HepG2 (cell line): Measurements from ENCODE around the gene KDM2B. TPM values are rescaled to one million over a fixed set of nuclear protein-coding genes. Genes with fewer than 3 reads are reported as not detected.

Source experiments
- ARID2 ChIP-seq: sonication (generic); formaldehyde crosslinking; IDR thresholded peaks from 2 replicates; pipeline ENCODE4 v1.8.1; 2022; ENCODE audit warnings: mild to moderate bottlenecking, missing genetic modification reagents, borderline replicate concordance
- CAMTA2 ChIP-seq: sonication (generic); formaldehyde crosslinking; IDR thresholded peaks from 2 replicates; pipeline ENCODE4 v1.4.0; 2020; ENCODE audit warnings: mild to moderate bottlenecking, missing genetic modification reagents, borderline replicate concordance
- CREM ChIP-seq, 2 experiments: sonication (generic) in 1 of 2; formaldehyde crosslinking in 1 of 2; IDR thresholded peaks; 2 replicates each; pipeline versions ENCODE4 v1.4.0 to v1.6.1; 2016 to 2020; ENCODE audit warnings: antibody characterized with exemption in 1 of 2, mild to moderate bottlenecking in 1 of 2, missing genetic modification reagents in 1 of 2
- EZH2 ChIP-seq: conservative IDR thresholded peaks from 2 replicates; pipeline ENCODE4 v1.6.1; 2012; ENCODE audit warnings: mild to moderate bottlenecking, low read depth, low read length, moderate library complexity
- FLYWCH1 ChIP-seq: sonication (generic); formaldehyde crosslinking; IDR thresholded peaks from 2 replicates; pipeline ENCODE4 v1.8.1; 2023; ENCODE audit warnings: mild to moderate bottlenecking, missing genetic modification reagents
- HBP1 ChIP-seq: IDR thresholded peaks from 2 replicates; pipeline ENCODE4 v1.6.1; 2016; ENCODE audit warnings: low read depth, control low read depth
- HMG20B ChIP-seq: conservative IDR thresholded peaks from 2 replicates; pipeline ENCODE4 v1.6.1; 2016; ENCODE audit warnings: missing genetic modification reagents, missing compliant biosample characterization
- IKZF1 ChIP-seq: fragments of 450-650 bp; IDR thresholded peaks from 2 replicates; pipeline ENCODE4 v1.7.1; 2016
- MIER3 ChIP-seq: IDR thresholded peaks from 2 replicates; pipeline ENCODE4 v1.6.1; 2016; ENCODE audit warnings: missing compliant biosample characterization, borderline replicate concordance
- NFIC ChIP-seq: IDR thresholded peaks from 2 replicates; pipeline ENCODE4 v1.6.1; 2012; ENCODE audit warnings: mild to moderate bottlenecking, low read length, inconsistent platforms
- NFYB ChIP-seq: sonication (generic); formaldehyde crosslinking; IDR thresholded peaks from 2 replicates; pipeline ENCODE4 v1.4.0; 2020; ENCODE audit warnings: missing genetic modification reagents
- NR2F1 ChIP-seq, 2 experiments: fragments of 450-650 bp in 1 of 2; formaldehyde crosslinking in 1 of 2; IDR thresholded peaks; 2 replicates each; pipeline versions ENCODE4 v1.5.0 to v1.6.1; 2016 to 2020; ENCODE audit warnings: mild to moderate bottlenecking in 1 of 2, missing compliant biosample characterization in 1 of 2, missing genetic modification reagents in 1 of 2, moderate library complexity in 1 of 2
- SAFB2 ChIP-seq: sonication (generic); formaldehyde crosslinking; IDR thresholded peaks from 2 replicates; pipeline ENCODE4 v1.5.1; 2020; ENCODE audit warnings: missing genetic modification reagents, low read depth, mild to moderate bottlenecking, borderline replicate concordance
- SKI ChIP-seq: fragments of 450-650 bp; IDR thresholded peaks from one replicate; pipeline ENCODE4 v1.6.1; 2018; ENCODE audit warnings: mild to moderate bottlenecking; ENCODE audit not compliant: partially characterized antibody
- STAG1 ChIP-seq: sonication (generic); formaldehyde crosslinking; IDR thresholded peaks from 2 replicates; pipeline ENCODE4 v1.4.0; 2020; ENCODE audit warnings: missing genetic modification reagents
- ZNF20 ChIP-seq: sonication (generic); formaldehyde crosslinking; IDR thresholded peaks from 2 replicates; pipeline ENCODE4 v1.4.0; 2020; ENCODE audit warnings: mild to moderate bottlenecking, moderate library complexity, missing genetic modification reagents
- ZNF207 ChIP-seq: fragments of 450-650 bp; IDR thresholded peaks from 2 replicates; pipeline ENCODE4 v1.6.1; 2016; ENCODE audit warnings: antibody characterized with exemption, borderline replicate concordance
- ZNF354B ChIP-seq: sonication (generic); formaldehyde crosslinking; IDR thresholded peaks from 2 replicates; pipeline ENCODE4 v1.8.0; 2022; ENCODE audit warnings: mild to moderate bottlenecking, missing genetic modification reagents
- ZNF577 ChIP-seq: sonication (generic); formaldehyde crosslinking; IDR thresholded peaks from 2 replicates; pipeline ENCODE4 v1.4.0; 2020; ENCODE audit warnings: mild to moderate bottlenecking, low read depth, missing genetic modification reagents, borderline replicate concordance
- polyA plus RNA-seq, 8 experiments: library from polyadenylated mRNA; depleted of rRNA in 3 of 8; stranded (reverse) in 7 of 8; unstranded in 1 of 8; fragments of >200 nt; fragmentation: Illumina TruSeq in 4 of 8; extraction: Trizol in 4 of 8; gene quantifications; 2 replicates each; pipeline versions ENCODE4 v1.2.1 to v1.2.3, GENCODE V29; 2011 to 2016; ENCODE audit warnings: low read depth in 4 of 8, missing spikeins in 1 of 8, mixed read lengths in 1 of 8; ENCODE audit not compliant: insufficient read depth in 1 of 8
- total RNA-seq, 5 experiments: library from RNA; depleted of rRNA; stranded (reverse); fragments of >200 nt; fragmentation: Illumina TruSeq; extraction: Trizol; gene quantifications; 2 replicates each; pipeline ENCODE4 v1.2.3, GENCODE V29; 2016; ENCODE audit warnings: low read depth in 1 of 5
- TF ChIP-seq, protein P1 (sequence below): sonication (generic); formaldehyde crosslinking; IDR thresholded peaks from 2 replicates; pipeline ENCODE4 v1.5.1; 2020; ENCODE audit warnings: mild to moderate bottlenecking, missing genetic modification reagents, borderline replicate concordance
- TF ChIP-seq, protein P2 (sequence below): sonication (generic); formaldehyde crosslinking; IDR thresholded peaks from 2 replicates; pipeline ENCODE4 v1.8.1; 2023; ENCODE audit warnings: mild to moderate bottlenecking, missing genetic modification reagents, borderline replicate concordance
- TF ChIP-seq, protein P3 (sequence below): sonication (generic); formaldehyde crosslinking; IDR thresholded peaks from 2 replicates; pipeline ENCODE4 v1.8.0; 2022; ENCODE audit warnings: mild to moderate bottlenecking, missing genetic modification reagents, moderate library complexity
- TF ChIP-seq, protein P4 (sequence below): sonication (generic); formaldehyde crosslinking; IDR thresholded peaks from 2 replicates; pipeline ENCODE4 v1.4.0; 2020; ENCODE audit warnings: missing genetic modification reagents

The KDM2B gene
- total and polyA plus RNA-seq, 2 of the 13 experiments (the other 11 are each of a cell fraction or from before 2014, with no cell fraction given), result 17.5 to 26.1 TPM

DNA sequence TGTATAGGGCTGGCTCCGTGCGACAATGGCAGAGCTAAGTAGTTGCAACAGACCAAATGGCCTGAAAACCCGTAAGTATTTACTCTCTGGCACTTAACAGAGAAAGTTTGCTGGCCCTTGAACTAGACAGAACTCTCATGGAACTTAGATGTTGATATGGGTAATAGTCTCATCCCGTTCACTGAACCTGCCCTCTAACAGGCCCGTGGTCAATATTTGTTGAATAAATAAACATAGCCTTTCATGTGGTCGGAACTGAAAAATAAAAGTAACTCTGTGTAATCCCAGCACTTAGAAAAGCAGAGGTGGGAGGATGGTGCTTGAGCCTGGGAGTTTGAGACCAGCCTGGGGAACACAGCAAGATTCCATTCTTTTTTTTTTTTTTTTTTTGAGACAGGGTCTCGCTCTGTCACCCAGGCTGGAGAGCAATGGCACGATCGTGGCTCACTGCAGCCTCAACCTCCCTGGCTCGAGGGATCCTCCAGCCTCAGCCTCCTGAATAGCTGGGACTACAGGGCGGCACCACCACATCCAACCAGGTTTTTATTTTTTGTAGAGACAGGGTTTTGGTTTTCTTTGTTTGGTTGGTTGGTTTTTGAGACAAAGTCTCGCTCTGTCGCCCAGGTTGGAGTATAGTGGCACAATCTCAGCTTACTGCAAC lies 29.7 kb downstream of the KDM2B start (continued):
- TF ChIP-seq ZNF207 (no peak), ZNF20 (CRISPR knock-in tag) (no peak), CAMTA2 (CRISPR knock-in tag) (no peak), IKZF1 (no peak), HBP1 (no peak; the same call in 1 of the 2 replicates), NR2F1 (CRISPR knock-in tag; IDR thresholded peaks at IDR 0.05) (peak; percentile 47 to 87; a peak in 3 of 4 replicates), ZNF354B (no peak), SAFB2 (CRISPR knock-in tag) (no peak; the same call in 1 of the 2 replicates), NFIC (peak; percentile 95), NFYB (CRISPR knock-in tag) (no peak), CREM (IDR thresholded peaks at IDR 0.05) (peak; percentile 95), CREM (CRISPR knock-in tag; IDR thresholded peaks at IDR 0.05) (no peak), MIER3 (CRISPR knock-in tag) (peak; percentile 76; the same call in 1 of the 2 replicates), ZNF577 (no peak), FLYWCH1 (CRISPR knock-in tag) (no peak), EZH2 (no peak), ARID2 (no peak), HMG20B (CRISPR knock-in tag) (peak; percentile 94), SKI (peak; percentile 98), STAG1 (CRISPR knock-in tag) (peak; percentile 22; the same call in 1 of the 2 replicates)
- TF ChIP-seq, protein P1, sequence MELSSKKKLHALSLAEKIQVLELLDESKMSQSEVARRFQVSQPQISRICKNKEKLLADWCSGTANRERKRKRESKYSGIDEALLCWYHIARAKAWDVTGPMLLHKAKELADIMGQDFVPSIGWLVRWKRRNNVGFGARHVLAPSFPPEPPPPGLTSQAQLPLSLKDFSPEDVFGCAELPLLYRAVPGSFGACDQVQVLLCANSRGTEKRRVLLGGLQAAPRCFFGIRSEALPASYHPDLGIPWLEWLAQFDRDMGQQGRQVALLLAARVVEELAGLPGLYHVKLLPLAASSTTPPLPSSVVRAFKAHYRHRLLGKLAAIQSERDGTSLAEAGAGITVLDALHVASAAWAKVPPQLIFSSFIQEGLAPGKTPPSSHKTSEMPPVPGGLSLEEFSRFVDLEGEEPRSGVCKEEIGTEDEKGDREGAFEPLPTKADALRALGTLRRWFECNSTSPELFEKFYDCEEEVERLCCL (CRISPR knock-in tag), result no peak
- TF ChIP-seq, protein P2, sequence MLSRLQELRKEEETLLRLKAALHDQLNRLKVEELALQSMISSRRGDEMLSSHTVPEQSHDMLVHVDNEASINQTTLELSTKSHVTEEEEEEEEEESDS (CRISPR knock-in tag), result 0 out of 2 replicates have a peak, but pooled peaks have one; percentile 22
- TF ChIP-seq, protein P3, sequence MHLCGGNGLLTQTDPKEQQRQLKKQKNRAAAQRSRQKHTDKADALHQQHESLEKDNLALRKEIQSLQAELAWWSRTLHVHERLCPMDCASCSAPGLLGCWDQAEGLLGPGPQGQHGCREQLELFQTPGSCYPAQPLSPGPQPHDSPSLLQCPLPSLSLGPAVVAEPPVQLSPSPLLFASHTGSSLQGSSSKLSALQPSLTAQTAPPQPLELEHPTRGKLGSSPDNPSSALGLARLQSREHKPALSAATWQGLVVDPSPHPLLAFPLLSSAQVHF (CRISPR knock-in tag), result no peak
- TF ChIP-seq, protein P4, sequence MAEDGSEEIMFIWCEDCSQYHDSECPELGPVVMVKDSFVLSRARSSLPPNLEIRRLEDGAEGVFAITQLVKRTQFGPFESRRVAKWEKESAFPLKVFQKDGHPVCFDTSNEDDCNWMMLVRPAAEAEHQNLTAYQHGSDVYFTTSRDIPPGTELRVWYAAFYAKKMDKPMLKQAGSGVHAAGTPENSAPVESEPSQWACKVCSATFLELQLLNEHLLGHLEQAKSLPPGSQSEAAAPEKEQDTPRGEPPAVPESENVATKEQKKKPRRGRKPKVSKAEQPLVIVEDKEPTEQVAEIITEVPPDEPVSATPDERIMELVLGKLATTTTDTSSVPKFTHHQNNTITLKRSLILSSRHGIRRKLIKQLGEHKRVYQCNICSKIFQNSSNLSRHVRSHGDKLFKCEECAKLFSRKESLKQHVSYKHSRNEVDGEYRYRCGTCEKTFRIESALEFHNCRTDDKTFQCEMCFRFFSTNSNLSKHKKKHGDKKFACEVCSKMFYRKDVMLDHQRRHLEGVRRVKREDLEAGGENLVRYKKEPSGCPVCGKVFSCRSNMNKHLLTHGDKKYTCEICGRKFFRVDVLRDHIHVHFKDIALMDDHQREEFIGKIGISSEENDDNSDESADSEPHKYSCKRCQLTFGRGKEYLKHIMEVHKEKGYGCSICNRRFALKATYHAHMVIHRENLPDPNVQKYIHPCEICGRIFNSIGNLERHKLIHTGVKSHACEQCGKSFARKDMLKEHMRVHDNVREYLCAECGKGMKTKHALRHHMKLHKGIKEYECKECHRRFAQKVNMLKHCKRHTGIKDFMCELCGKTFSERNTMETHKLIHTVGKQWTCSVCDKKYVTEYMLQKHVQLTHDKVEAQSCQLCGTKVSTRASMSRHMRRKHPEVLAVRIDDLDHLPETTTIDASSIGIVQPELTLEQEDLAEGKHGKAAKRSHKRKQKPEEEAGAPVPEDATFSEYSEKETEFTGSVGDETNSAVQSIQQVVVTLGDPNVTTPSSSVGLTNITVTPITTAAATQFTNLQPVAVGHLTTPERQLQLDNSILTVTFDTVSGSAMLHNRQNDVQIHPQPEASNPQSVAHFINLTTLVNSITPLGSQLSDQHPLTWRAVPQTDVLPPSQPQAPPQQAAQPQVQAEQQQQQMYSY (CRISPR knock-in tag), result no peak
